Measurements from ENCODE around the gene GFM2.
"Not testable (repeated sequence)": the region's sequence is repeated elsewhere in the genome, so short reads cannot be mapped to it uniquely, and the experiment has no call there.

GFM2 gene

GRCh38 chr5:74693191-74693590 is 73.7 kb downstream of the GFM2 start:
- peak; percentile 60 for DNase-seq

- DNase-seq: no peak
These were observed 79.8 kb downstream of the GFM2 start for GRCh38 chr5:74686962-74687751.

GRCh38 chr5:74685979-74686631 is 80.8 kb downstream of the GFM2 start:
- DNase-seq: peak; percentile 91

GRCh38 chr5:74684900-74685851 is 81.7 kb downstream of the GFM2 start, which contains the start of gene HEXB:
TSS of gene HEXB (plus strand) at chr5:74685233. CDS start at chr5:74685261, 28 bp downstream.
- DNase-seq: peak; percentile 96

- peak; percentile 55 for DNase-seq
These were observed 87.0 kb downstream of the GFM2 start for GRCh38 chr5:74679966-74680365.

GRCh38 chr5:74679300-74679699 is 87.6 kb downstream of the GFM2 start:
- DNase-seq: not testable (repeated sequence)

GRCh38 chr5:74678123-74678522 is 88.8 kb downstream of the GFM2 start:
- not testable (repeated sequence) for DNase-seq

- not testable (repeated sequence) for DNase-seq
These were observed 90.5 kb downstream of the GFM2 start for GRCh38 chr5:74676466-74676865.

- peak; percentile 51 for DNase-seq
These were observed 93.7 kb downstream of the GFM2 start for GRCh38 chr5:74673011-74673790.

GRCh38 chr5:74672215-74672877 is 94.6 kb downstream of the GFM2 start:
- DNase-seq: no peak
